GM18517 (cell line): ENCODE results near the gene ATP13A1.
"Not testable (repeated sequence)": the region's sequence is repeated elsewhere in the genome, so short reads cannot be mapped to it uniquely, and the experiment has no call there.

Experiments
- ATAC-seq: cut with Tn5 transposase; IDR thresholded peaks from one replicate; pipeline ENCODE4 v1.9.1; 2021; ENCODE audit warnings: mild to moderate bottlenecking, moderate library complexity; ENCODE audit not compliant: unreplicated experiment

The ATP13A1 gene

DNA sequence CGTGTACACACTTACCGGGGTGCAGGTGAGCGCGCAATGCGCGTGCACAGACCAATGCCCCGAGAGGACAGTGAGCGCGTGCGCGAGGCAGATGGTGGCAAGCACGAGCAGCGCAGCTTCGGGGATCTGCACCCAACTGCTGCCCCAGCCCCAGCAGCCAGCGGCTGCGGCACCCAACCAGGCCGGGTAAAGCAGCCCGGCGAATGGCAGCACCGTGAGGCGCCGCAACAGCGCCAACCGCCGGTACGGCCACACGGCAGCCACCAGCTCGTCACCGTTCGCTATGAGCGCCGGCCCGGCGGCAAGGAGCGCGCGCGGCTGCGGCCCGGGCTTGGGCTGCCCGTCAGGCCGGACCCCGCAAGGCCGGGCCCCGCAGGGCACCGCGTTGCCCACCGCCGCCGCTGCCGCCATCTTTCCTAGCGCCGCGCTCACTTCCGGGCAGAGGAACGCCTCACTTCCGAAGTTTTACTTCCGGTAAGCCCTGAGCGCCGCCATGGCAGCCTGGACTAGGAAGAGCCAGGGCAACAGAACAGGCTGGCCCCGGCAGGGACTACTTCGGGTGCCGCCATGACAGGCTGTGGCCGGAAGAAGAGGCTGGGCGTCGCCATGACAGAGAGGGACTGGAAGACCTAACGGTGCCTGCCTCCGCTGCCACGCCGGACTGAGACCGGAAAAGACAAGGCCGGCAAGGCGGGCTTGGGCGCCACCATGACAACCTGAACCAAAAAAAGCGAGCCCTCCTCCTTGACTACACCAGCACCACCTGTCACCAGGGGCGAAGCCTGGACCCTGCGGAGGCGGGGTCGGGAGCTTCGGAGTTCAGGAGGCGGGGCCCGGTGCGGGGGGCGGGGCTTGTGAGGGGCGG, at the start of gene ATP13A1:
TSS of gene ATP13A1 (minus strand) at position 421 of the 865 bp plus-strand sequence. CDS start at position 411, 10 bp downstream.
- peak; percentile 64 for ATAC-seq

DNA sequence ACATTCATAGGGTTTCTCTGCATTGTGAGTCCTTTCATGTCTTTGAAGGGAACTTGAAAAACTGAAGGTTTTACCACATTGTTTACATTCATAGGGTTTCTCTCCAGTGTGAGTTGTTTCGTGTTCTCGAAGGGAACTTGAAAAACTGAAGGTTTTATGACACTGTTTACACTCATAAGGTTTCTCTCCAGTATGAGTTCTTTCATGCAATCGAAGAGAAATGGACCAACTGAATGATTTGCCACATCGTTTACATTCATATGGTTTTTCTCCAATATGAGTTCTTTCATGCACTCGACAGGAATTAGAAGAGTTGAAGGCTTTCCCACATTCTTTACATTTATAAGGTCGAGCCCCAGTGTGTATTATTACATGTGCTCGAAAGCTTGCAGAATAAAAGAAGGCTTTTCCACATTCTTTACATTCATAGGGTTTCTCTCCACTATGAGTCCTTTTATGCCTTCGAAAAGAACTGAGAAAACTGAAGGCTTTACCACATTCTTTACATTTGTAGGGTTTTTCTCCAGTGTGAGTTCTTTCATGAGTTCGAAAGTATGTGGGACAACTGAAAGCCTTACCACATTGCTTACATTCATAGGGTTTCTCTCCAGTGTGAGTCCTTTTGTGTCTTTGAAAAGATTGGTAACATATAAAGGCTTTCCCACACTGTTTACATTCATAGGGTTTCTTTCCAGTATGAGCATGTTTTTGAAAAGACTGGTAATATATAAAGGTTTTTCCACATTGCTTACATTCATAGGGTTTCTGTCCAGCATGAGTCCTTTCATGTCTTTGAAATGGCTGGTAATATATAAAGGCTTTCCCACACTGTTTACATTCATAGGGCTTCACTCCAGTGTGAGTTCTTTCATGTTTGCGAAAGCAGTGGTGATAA, 48.7 kb upstream of the ATP13A1 start:
- ATAC-seq = no peak

DNA sequence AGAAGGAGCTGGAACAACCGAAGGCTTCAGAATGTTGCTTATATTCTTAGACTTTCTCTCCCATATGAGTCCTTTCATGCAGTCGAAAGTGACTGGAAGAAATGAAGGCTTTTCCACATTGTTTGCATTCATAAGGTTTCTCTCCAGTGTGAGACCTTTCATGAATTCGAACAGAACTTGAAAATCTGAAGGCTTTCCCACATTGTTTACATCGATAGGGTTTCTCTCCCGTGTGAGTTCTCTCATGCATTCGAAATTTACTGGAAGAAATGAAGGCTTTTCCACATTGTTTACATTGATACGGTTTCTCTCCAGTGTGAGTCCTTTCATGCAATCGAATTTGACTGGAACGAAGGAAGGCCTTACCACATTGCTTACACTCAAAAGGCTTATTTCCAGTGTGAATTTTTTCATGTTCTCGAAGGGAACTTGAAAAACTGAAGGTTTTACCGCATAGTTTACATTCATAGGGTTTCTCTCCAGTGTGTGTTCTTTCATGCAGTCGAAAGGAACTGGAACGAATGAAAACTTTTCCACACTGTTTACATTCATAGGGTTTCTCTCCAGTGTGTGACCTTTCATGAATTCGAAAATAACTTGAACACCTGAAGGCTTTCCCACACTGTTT, 47.9 kb upstream of the ATP13A1 start:
- ATAC-seq = no peak

DNA sequence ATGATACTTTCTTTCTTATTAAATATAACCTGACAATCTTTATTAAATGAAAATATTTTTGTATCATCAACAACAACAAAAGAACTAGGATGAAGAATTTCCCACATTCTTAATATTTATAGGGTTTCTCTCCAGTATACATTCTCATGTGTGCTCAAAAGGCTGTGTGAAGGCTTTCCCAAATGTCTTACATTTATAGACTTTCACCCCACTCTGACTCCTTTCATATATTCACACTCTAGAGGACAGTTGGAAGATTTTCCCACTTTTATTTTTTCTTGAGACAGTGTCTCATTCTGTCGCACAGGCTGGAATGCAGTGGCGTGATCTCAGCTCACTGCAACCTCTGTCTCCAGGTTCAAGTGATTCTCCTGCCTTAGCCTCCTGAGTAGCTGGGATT, 47.0 kb upstream of the ATP13A1 start:
- no peak for ATAC-seq

GRCh38 chr19:19704836-19705235, 41.4 kb upstream of the ATP13A1 start:
- ATAC-seq = no peak

- not testable (repeated sequence) for ATAC-seq
Measured at GRCh38 chr19:19700493-19700892, 37.0 kb upstream of the ATP13A1 start.

- ATAC-seq = no peak
Measured at GRCh38 chr19:19697589-19697988, 34.1 kb upstream of the ATP13A1 start.

- no peak for ATAC-seq
Measured at GRCh38 chr19:19696386-19696785, 32.9 kb upstream of the ATP13A1 start.

DNA sequence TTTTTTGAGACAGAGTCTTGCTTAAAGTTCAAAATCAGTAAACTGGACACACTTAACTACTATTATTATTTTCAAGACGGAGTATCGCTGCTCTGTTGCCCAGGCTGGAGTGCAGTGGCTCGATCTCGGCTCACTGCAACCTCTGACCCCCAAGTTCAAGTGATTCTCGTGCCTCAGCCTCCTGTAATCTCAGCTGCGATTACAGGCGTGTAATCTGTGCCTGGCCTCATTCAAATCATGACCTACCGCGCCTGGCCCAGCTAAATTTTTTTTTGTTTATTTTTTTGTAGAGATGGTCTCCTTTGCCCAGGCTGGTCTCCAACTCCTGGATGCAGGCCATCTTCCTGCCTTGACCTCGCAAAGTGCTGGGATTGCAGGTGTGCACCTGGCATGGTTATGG, 28.2 kb upstream of the ATP13A1 start:
- no peak for ATAC-seq

GRCh38 chr19:19689023-19689422, 25.5 kb upstream of the ATP13A1 start:
- ATAC-seq = not testable (repeated sequence)

DNA sequence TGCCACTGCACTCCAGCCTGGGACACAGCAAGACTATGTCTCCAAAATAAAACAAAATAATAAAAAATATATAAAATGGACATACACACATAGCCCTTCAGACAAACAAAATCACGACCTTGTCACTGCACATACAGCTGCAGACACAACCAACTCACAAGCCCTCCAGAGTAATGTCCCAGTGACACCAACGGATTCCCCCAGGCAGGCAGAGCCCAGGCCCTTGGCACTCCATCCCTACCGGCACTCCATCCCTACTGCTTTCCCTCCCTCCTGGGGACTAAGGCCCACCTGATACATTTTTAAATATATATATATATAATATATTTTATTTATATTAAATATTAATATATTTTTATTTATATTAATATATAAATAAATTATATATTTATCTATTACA, 23.6 kb upstream of the ATP13A1 start:
- ATAC-seq = no peak

- no peak for ATAC-seq
Measured at GRCh38 chr19:19686580-19686979, 23.1 kb upstream of the ATP13A1 start.

DNA sequence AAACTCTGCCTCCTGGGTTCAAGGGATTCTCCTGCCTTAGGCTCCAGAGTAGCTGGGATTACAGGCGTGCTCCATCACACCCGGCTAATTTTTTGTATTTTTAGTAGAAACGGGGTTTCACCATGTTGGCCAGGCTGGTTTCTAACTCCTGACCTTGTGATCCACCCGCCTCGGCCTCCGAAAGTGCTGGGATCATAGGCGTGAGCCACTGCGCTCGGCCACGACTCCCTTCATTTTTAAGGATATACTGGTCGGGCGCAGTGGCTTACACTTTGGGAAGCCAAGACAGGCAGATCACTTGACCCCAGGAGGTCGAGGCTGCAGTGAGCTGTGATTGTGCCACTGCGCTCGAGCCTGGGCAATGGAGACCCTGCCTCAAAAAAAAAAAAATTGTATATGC, 22.6 kb upstream of the ATP13A1 start:
- ATAC-seq = not testable (repeated sequence)

DNA sequence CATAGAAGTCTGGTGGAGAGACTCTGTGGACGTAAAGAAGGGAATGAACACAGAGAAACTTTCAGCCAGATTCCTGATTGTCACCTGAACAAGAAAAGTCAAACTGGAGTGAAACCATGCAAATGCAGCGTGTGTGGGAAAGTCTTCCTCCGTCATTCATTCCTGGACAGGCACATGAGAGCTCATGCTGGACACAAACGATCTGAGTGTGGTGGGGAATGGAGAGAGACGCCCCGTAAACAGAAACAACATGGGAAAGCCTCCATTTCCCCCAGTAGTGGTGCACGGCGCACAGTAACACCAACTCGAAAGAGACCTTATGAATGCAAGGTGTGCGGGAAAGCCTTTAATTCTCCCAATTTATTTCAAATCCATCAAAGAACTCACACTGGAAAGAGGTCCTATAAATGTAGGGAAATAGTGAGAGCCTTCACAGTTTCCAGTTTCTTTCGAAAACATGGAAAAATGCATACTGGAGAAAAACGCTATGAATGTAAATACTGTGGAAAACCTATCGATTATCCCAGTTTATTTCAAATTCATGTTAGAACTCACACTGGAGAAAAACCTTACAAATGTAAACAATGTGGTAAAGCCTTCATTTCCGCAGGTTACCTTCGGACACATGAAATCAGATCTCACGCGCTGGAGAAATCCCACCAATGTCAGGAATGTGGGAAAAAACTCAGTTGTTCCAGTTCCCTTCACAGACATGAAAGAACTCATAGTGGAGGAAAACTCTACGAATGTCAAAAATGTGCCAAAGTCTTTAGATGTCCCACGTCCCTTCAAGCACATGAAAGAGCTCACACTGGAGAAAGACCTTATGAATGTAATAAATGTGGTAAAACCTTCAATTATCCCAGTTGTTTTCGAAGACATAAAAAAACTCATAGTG, 15.9 kb upstream of the ATP13A1 start:
- ATAC-seq = no peak

- ATAC-seq = no peak
Measured at GRCh38 chr19:19677579-19677978, 14.1 kb upstream of the ATP13A1 start.

- ATAC-seq = no peak
Measured at GRCh38 chr19:19674315-19674714, 10.8 kb upstream of the ATP13A1 start.

- ATAC-seq = no peak
Measured at GRCh38 chr19:19672816-19673215, 9.3 kb upstream of the ATP13A1 start.

- ATAC-seq = no peak
Measured at GRCh38 chr19:19670070-19670551, 6.6 kb upstream of the ATP13A1 start.

DNA sequence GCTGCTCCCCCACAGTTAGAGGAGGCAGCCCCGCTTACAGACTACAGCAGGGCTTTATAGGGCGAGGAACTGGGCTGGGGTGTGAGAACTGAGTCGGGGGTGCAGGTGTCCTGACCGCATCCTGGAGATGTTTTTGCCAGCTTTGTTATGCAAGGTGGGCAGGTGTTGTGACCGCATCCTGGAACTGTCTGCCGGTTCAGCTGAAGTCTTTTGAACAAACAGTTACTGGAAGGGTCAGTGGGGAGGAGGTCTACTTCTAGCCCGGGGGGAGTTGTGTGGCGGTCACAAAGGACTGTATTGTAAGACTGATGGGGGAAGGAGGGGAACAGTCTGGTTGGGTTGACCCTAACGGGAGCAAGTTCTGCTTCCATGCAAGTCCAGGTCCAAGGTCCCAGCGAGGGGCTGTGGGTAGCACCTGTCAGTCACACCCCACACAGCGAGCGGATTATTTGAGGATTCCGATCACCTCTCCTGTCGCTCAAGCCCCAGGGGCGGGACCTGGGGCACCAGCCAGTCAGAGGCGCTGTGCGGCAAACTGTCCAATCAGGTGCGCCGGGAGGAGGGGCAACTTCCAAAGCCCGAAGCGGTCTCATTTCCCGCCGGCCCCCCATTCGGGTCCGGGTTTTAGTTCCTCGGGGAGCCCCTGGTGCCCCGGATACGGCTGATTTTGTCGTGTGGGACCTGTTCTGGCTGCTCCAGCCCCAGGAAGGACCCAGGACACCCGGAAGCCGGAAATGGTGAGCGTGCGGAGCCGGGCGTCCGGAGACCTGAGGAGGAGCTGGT, 4.9 kb upstream of the ATP13A1 start, which contains the start of gene ZNF101:
TSS of gene ZNF101 (plus strand) at position 610 of the 783 bp plus-strand sequence. CDS start at position 735, 125 bp downstream.
- peak; percentile 56 for ATAC-seq
